ENCODE results near the gene CPEB4.

Gene CPEB4

GRCh38 chr5:173972925-173973615, 84.9 kb downstream of the CPEB4 start:
- peak; percentile 26 to 65 for DNase-seq (ENCODE audit: low read depth in 2 of 2)

- DNase-seq (ENCODE audit: low read depth in 2 of 2), result no peak
Measured at GRCh38 chr5:173973616-173973969, 85.4 kb downstream of the CPEB4 start.

DNA sequence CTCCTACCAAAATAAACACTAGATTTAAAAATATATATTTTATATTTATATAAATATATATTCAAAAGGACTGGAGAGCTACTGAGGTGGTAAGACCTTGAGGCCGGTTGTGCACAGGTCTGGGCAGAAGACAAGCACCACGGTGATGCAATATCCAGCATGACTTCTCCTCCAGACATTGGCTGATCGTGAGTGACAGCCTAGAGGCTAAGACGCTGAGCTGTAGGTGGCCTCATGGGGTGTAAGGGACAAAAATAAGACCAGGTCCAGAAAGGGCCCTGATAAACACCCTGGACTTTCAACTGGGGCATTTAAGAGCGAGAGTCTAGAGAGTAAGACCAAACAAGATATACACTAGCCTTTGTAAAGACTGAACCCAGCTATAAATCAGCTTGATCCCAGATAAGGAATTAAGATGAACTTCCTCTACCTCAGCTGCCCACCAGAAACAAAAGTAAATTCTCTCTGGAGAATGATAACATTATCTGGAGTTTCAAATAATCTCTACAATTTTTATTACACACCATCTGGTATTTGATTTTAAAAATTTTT, 86.6 kb downstream of the CPEB4 start:
- DNase-seq (ENCODE audit: low read depth in 2 of 2), result no peak

DNA sequence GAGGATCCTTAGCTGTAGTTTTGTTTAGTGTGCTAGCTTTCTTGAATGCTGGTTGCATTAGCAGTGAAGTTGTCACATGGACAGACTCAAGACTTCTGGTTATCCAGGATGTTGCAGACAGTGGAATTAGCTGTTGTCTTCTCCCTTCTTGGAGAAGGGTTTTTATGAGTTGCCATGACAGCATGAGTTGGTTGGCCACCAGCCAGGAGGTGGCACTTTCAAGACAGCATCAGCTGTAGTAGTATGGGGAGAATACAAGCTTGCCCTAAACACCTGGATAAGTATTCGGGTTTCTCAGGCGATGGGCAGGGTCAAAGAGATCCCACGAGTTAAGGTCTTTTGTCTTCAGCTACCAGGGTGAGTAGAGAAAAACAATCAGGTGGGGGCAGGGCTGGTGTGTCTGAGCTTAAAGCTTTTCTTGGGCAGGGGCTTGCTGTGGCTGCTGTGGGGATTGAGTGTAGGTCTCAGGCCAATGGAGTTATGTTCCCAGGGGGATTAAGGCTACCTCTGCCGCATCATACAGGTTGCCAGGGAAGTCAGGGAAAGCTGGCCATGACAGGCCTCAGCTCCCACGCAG, 93.1 kb downstream of the CPEB4 start:
- no peak for DNase-seq (ENCODE audit: low read depth in 2 of 2)

DNA sequence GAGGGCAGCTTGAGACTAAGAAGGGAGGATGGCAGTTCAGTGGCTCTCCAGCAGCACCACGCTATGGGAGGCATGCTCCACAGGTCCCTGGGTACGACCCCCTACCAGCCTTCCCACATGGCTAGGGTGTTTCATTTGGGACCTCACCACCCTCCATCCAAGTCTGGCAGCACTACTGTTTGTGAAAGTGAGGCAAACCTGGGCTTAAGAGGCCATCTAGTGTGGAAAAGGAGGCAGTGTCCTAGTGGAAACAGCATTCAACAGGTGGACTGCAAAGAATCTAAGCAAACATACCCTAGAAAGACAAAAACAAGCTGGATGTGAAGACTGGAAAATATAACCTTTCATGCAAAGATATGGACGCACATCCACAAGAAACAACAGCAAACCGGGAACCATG, 96.1 kb downstream of the CPEB4 start:
- no peak for DNase-seq (ENCODE audit: low read depth in 2 of 2)

DNA sequence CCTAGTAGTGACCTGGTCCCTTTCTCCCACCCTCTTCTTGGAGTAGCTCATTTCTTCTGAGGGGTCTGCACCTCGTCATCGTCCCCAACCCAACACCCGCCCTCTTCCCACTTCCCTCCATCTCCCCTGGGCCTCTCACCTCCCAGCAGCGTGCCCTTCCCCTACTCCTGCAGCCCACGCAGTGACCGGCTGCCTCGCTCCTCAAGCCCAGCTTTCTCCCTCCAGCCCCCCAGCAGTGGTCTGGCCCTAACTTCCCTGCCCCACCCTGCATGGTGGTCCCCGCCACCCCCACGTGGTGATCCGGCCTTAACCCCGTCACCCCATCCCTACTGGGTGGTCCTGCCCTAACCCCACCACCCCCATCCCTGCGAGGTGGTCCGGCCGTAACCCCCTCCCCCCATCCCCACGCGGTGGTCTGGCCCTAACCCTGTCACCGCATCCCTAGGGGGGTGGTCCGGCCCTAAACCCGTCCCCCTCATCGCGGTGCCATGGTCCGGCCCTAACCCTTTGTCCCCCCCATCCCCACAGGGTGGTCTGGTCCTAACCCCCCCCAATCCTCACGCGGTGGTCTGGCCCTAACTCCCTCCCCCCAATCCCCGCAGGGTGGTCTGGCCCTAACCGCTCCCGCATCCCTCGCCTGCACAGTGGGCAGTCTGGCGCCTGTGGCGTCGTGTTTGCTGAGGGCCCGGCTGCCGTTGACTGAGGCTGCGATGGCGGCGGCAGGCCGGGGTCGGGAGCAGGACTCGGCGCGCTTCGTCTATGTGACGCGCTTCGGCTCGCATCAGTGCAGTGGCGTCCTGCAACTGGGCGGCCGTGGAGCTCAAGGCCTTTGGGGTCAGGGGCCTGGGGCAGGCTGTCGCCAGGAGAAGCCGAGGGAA, 100.6 kb downstream of the CPEB4 start, which contains the start of gene C5orf47:
Gene C5orf47, plus strand, starts transcription at position 617 of the 878 bp plus-strand sequence. Its CDS starts 94 bp downstream, at position 711.
- DNase-seq (ENCODE audit: low read depth in 2 of 2), result no peak

DNA sequence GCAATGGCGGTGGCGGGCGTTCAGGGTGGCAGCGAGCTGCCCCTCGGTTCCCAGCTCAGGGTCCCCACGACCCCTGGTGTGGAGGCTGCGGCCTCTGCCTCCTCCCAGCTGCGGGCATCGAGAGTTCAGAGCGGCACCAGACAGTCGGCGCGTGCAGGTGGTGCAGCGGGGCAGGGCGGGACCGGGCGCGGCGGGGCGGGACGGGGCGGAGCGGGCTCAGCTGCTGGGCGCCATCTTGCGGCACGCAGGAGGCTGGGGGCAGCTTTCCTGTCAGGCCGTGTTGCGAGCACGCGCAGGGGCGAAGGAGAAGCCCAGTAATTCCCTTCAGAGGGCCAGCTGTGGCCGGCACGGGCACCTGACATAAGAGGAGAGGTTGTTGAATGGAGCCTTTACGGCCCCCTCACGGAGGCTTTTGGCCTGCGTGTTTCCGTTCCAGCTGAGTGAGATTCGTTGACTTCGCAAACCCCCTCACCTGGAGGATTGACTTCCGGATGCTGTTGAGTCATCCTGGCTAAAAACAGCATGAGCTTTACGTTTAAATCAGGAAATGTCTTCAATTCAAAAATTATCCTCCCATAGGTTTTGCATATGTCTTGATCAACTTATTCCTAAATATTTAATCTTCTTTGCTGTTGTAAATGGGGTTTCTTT, 101.4 kb downstream of the CPEB4 start:
- no peak for DNase-seq (ENCODE audit: low read depth in 2 of 2)

DNA sequence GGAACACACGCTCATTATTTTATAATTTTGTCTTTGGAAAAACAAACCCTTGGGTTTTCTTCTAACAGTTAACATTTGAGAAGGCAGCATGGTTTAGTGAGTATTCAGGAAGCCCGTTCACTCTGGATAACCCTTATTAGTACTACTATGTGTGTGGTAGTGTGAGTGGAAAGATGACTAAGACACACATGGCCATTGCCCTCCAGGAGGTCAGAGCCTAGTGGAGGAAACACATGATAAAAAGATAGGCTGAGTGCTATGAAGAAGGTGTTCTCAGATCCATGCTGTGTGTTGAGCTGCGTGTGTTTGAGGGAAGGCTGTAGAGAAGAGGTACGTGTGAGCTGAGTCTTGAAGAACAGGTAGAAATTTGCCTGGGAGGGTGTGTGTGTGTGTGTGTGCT, 109.2 kb downstream of the CPEB4 start:
- no peak for DNase-seq (ENCODE audit: low read depth in 2 of 2)

DNA sequence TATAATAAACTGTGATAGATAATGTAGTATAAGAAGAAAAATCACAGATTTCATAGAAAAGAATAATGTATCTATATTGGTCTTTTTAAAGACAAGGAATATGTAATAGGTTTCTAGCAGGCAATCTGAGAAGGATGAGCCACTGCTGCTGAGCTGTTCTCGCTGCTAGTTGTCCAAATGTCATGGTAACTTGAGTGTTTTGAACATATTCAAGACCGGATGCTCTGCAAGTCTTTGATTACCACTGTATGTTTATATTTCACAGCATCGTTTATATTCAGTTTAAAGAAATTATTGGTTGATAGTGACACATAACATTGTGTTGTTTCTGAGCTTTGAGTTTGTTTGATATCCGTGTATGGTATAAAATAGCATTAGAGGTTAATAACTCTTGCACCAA, 110.4 kb downstream of the CPEB4 start:
- no peak for DNase-seq (ENCODE audit: low read depth in 2 of 2)

DNA sequence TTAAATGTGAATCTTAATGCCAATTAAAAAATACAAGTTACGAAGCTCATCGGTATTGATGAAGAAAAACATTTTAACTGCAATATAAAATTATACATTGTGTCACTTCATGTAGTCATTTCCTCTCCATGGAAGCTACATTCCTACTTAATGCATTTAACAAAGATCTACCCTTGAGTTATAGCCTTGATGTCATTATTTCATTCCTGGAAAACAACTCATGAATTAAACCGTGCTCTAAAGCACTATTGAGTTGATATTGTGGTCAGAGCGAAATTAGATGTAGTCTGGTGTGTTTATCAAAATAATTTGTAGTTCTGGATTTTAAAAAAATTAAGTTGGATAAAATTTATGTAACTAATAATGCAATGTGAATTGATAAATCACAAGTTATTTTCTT, 111.9 kb downstream of the CPEB4 start:
- no peak for DNase-seq (ENCODE audit: low read depth in 2 of 2)

- no peak for DNase-seq (ENCODE audit: low read depth in 2 of 2)
Measured at GRCh38 chr5:174003795-174004194, 115.6 kb downstream of the CPEB4 start.

- no peak for DNase-seq (ENCODE audit: low read depth in 2 of 2)
Measured at GRCh38 chr5:174008922-174009321, 120.8 kb downstream of the CPEB4 start.

DNA sequence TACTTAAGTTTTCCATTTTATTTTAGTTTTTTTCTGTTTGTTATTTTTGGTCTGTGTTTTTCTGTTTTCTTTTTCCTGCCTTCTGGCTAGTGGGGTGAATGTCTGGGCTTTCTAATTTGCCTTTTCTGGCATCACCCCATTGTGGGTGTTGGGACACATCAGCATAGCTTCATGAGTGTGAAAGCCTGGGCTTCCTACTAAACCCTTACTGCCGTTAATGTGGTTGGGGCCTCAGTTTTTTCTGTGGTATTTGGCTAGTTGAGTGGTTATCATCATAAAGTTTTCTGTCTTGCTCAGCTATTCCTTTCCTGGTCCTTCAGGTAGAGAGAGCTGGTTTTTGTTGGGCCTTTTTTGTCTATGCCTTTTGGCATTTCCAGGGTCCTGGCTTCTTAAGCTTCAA, 122.2 kb downstream of the CPEB4 start:
- DNase-seq (ENCODE audit: low read depth in 2 of 2), result no peak

GRCh38 chr5:174011441-174011840, 123.3 kb downstream of the CPEB4 start:
- DNase-seq (ENCODE audit: low read depth in 2 of 2), result no peak
